GM18505 (cell line): ENCODE measurements around the gene LRRC74B.
A peak's percentile ranks its signal among the peaks of the same experiment; 100 is the strongest.

Experiments
- ATAC-seq: cut with Tn5 transposase; IDR thresholded peaks from one replicate; pipeline ENCODE4 v1.9.1; 2021; ENCODE audit not compliant: unreplicated experiment
- POLR2A ChIP-seq: IDR thresholded peaks from 4 replicates; pipeline ENCODE4 v1.6.1; 2011; ENCODE audit warnings: borderline replicate concordance; ENCODE audit not compliant: insufficient read depth, insufficient read length; ENCODE audit errors: extremely low read depth

The LRRC74B gene

GRCh38 chr22:21009638-21010425, 35.9 kb upstream of the LRRC74B start:
- no peak for TF ChIP-seq POLR2A
- no peak for ATAC-seq

GRCh38 chr22:21010426-21011113, 35.2 kb upstream of the LRRC74B start:
- ATAC-seq: no peak
- no peak for TF ChIP-seq POLR2A

- no peak for ATAC-seq
- no peak for TF ChIP-seq POLR2A
These were observed 33.0 kb upstream of the LRRC74B start for GRCh38 chr22:21012446-21013407.

- ATAC-seq: no peak
- no peak for TF ChIP-seq POLR2A
These were observed 32.0 kb upstream of the LRRC74B start for GRCh38 chr22:21013657-21014201.

GRCh38 chr22:21014202-21014725, 31.5 kb upstream of the LRRC74B start:
- TF ChIP-seq POLR2A: no peak
- ATAC-seq: peak; percentile 78

GRCh38 chr22:21014726-21015465, 30.9 kb upstream of the LRRC74B start, which contains the start of gene P2RX6:
Gene P2RX6 (plus strand): TSS chr22:21015165. CDS start chr22:21015175, 10 bp downstream.
- TF ChIP-seq POLR2A: no peak
- no peak for ATAC-seq

GRCh38 chr22:21015466-21016006, 30.2 kb upstream of the LRRC74B start:
- ATAC-seq: no peak
- TF ChIP-seq POLR2A: no peak

- no peak for TF ChIP-seq POLR2A
- no peak for ATAC-seq
These were observed 28.9 kb upstream of the LRRC74B start for GRCh38 chr22:21016644-21017420.

- no peak for ATAC-seq
- no peak for TF ChIP-seq POLR2A
These were observed 27.4 kb upstream of the LRRC74B start for GRCh38 chr22:21018314-21018713.

- no peak for TF ChIP-seq POLR2A
- ATAC-seq: no peak
These were observed 24.8 kb upstream of the LRRC74B start for GRCh38 chr22:21020802-21021429.

GRCh38 chr22:21022507-21022906, 23.2 kb upstream of the LRRC74B start:
- no peak for ATAC-seq
- TF ChIP-seq POLR2A: no peak
